Karpas-422 (cell line): ENCODE data around the gene LRBA. TPM values are rescaled to one million over a fixed set of nuclear protein-coding genes. Genes with fewer than 3 reads are reported as not detected.
"Not testable (repeated sequence)": the region's sequence is repeated elsewhere in the genome, so short reads cannot be mapped to it uniquely, and the experiment has no call there.

Experiments used
- DNase-seq: peaks from one replicate; pipeline ENCODE4 v3.0.0-alpha.2; 2015
- H2AFZ ChIP-seq: fragments of 200-600 bp; sonication (generic); 2 replicates; pipeline ENCODE4 v1.6.1; 2014; ENCODE audit warnings: antibody characterized with exemption, low read length, mixed read lengths
- H3K27ac ChIP-seq: fragments of 200-600 bp; sonication (generic); 2 replicates; pipeline ENCODE4 v1.5.1; 2014; ENCODE audit warnings: mild to moderate bottlenecking, low read length, moderate library complexity
- H3K27me3 ChIP-seq: fragments of 200-600 bp; sonication (generic); 2 replicates; pipeline ENCODE4 v1.6.1; 2014; ENCODE audit warnings: low read length, mixed read lengths
- H3K36me3 ChIP-seq: fragments of 200-600 bp; sonication (generic); 2 replicates; pipeline ENCODE4 v1.6.1; 2014; ENCODE audit warnings: low read length, mixed read lengths; ENCODE audit not compliant: insufficient read depth
- H3K4me1 ChIP-seq: fragments of 200-600 bp; sonication (generic); 2 replicates; pipeline ENCODE4 v1.6.1; 2014; ENCODE audit warnings: mild to moderate bottlenecking, low read length, mixed read lengths
- H3K4me2 ChIP-seq: fragments of 200-600 bp; sonication (generic); 2 replicates; pipeline ENCODE4 v1.6.1; 2014; ENCODE audit warnings: low read length, low read depth, mild to moderate bottlenecking; ENCODE audit not compliant: poor library complexity, severe bottlenecking
- H3K4me3 ChIP-seq: fragments of 200-600 bp; sonication (generic); 2 replicates; pipeline ENCODE4 v1.5.1; 2014; ENCODE audit warnings: mild to moderate bottlenecking, antibody characterized with exemption, low read length, mixed read lengths
- H3K79me2 ChIP-seq: fragments of 200-600 bp; sonication (generic); 2 replicates; pipeline ENCODE4 v1.6.1; 2014; ENCODE audit warnings: mild to moderate bottlenecking, low read length, mixed read lengths
- H3K9ac ChIP-seq: fragments of 200-600 bp; sonication (generic); 2 replicates; pipeline ENCODE4 v1.6.0; 2014; ENCODE audit warnings: low read length
- H3K9me2 ChIP-seq: fragments of 200-600 bp; sonication (generic), shearing (Covaris generic); replicated peaks from 2 replicates; pipeline ENCODE4 v1.6.0; 2014; ENCODE audit warnings: mild to moderate bottlenecking, low read length, moderate library complexity; ENCODE audit not compliant: insufficient read depth
- H3K9me3 ChIP-seq: fragments of 300-700, 200-600 bp; sonication (generic); 2 replicates; pipeline ENCODE4 v1.6.1; 2014; ENCODE audit warnings: low read length, mixed read lengths
- H4K20me1 ChIP-seq: fragments of 200-600 bp; sonication (generic); 2 replicates; pipeline ENCODE4 v1.6.1; 2014; ENCODE audit warnings: mild to moderate bottlenecking, antibody characterized with exemption, low read length, low read depth; ENCODE audit not compliant: insufficient read depth
- total RNA-seq: library from RNA; depleted of rRNA; stranded (reverse); fragments of >200 nt; shearing (Covaris generic); gene quantifications from 2 replicates; pipeline ENCODE4 v1.2.3, GENCODE V29; 2014; ENCODE audit warnings: low replicate concordance

The LRBA gene
- total RNA-seq, 1 experiment from 2014 or later, result 131 TPM

DNA sequence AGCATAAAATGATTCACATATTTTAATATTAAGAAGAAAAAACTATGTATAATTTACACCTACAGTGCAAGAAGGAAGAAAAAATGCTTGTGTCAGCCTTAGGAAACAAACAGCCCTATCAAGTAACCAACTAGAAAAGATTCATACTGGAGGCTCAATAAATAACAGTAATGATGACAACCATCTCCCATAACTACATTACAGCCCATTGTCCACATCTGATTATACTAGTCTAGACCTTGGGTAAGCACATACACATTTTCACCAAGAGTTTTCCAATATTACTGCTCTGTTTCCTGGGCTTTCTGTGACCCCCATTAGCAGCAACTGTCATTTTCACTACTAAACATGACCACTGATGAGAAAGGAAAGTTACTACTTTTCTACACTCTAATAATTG lies 263.4 kb downstream of the LRBA start:
- Histone ChIP-seq H3K36me3 (no peaks in the 10 kb centered on the region), H3K27me3 (no peaks in the 10 kb centered on the region), H3K4me1 (no peaks in the 10 kb centered on the region), H3K9ac (no peak overlapping the region), H4K20me1 (no peaks in the 10 kb centered on the region), H3K4me2 (no peak overlapping the region), H3K9me2 (no peaks in the 10 kb centered on the region), H3K9me3 (no peaks in the 10 kb centered on the region), H2AFZ (no peak overlapping the region), H3K27ac (no peak overlapping the region), H3K79me2 (peaks cover 30% of the 10 kb centered on the region), H3K4me3 (no peak overlapping the region)
- no peak for DNase-seq

GRCh38 chr4:150750824-150751223 lies 264.3 kb downstream of the LRBA start:
- Histone ChIP-seq H3K36me3 (no peaks in the 10 kb centered on the region), H3K9me3 (no peaks in the 10 kb centered on the region), H3K27me3 (no peaks in the 10 kb centered on the region), H3K9me2 (no peaks in the 10 kb centered on the region), H4K20me1 (no peaks in the 10 kb centered on the region), H3K4me1 (no peaks in the 10 kb centered on the region), H2AFZ (no peak overlapping the region), H3K9ac (no peak overlapping the region), H3K4me2 (no peak overlapping the region), H3K79me2 (peaks cover 26% of the 10 kb centered on the region), H3K4me3 (no peak overlapping the region), H3K27ac (no peak overlapping the region)
- no peak for DNase-seq

GRCh38 chr4:150746156-150746555 lies 268.9 kb downstream of the LRBA start:
- peaks cover 3% of the 10 kb centered on the region; the same call in 1 of the 2 replicates for H3K79me2 ChIP-seq
- no peak overlapping the region for H2AFZ ChIP-seq
- H3K36me3 ChIP-seq, result no peaks in the 10 kb centered on the region
- no peak overlapping the region for H3K9ac ChIP-seq
- H3K9me2 ChIP-seq, result no peaks in the 10 kb centered on the region
- H4K20me1 ChIP-seq, result no peaks in the 10 kb centered on the region
- no peak overlapping the region for H3K27ac ChIP-seq
- no peak for DNase-seq
- no peaks in the 10 kb centered on the region for H3K4me1 ChIP-seq
- H3K9me3 ChIP-seq, result no peaks in the 10 kb centered on the region
- no peak overlapping the region for H3K4me2 ChIP-seq
- no peaks in the 10 kb centered on the region for H3K27me3 ChIP-seq
- no peak overlapping the region for H3K4me3 ChIP-seq

DNA sequence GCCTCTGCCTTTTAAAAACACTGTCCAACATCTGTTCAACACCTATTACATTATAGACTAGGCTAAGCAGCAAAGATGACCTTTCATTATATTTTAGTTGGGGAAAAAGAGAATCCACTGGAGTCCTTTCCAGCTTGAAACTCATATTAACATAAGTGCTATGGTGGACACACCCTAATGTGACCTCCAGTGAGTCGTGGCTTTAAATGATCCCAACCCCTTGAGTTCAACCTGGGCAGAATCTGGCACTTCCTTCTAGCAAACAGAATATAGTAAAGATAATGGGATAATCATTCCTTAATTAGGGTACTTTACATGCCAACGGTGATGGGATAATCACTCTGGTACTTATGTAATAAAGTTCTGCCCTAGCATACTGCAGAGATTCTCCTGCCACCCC lies 270.5 kb downstream of the LRBA start:
- H2AFZ ChIP-seq, result no peak overlapping the region
- H3K4me1 ChIP-seq, result no peaks in the 10 kb centered on the region
- peaks cover 13% of the 10 kb centered on the region for H3K79me2 ChIP-seq
- H3K36me3 ChIP-seq, result peaks cover 3% of the 10 kb centered on the region; the same call in 1 of the 2 replicates
- H3K4me2 ChIP-seq, result no peak overlapping the region
- no peak overlapping the region for H3K4me3 ChIP-seq
- H3K27me3 ChIP-seq, result no peaks in the 10 kb centered on the region
- DNase-seq, result no peak
- H3K9me2 ChIP-seq, result no peaks in the 10 kb centered on the region
- no peak overlapping the region for H3K27ac ChIP-seq
- H4K20me1 ChIP-seq, result no peaks in the 10 kb centered on the region
- H3K9ac ChIP-seq, result no peak overlapping the region
- no peaks in the 10 kb centered on the region for H3K9me3 ChIP-seq

- no peaks in the 10 kb centered on the region for H4K20me1 ChIP-seq
- no peaks in the 10 kb centered on the region for H3K9me3 ChIP-seq
- no peaks in the 10 kb centered on the region for H3K27me3 ChIP-seq
- H3K4me2 ChIP-seq, result no peak overlapping the region
- H3K27ac ChIP-seq, result no peak overlapping the region
- no peak overlapping the region for H2AFZ ChIP-seq
- H3K9ac ChIP-seq, result no peak overlapping the region
- H3K4me3 ChIP-seq, result no peak overlapping the region
- peaks cover 3% of the 10 kb centered on the region; the same call in 1 of the 2 replicates for H3K36me3 ChIP-seq
- no peaks in the 10 kb centered on the region for H3K4me1 ChIP-seq
- no peaks in the 10 kb centered on the region for H3K9me2 ChIP-seq
- peaks cover 18% of the 10 kb centered on the region for H3K79me2 ChIP-seq
- no peak for DNase-seq
Measured at GRCh38 chr4:150743564-150744342, 271.3 kb downstream of the LRBA start.

DNA sequence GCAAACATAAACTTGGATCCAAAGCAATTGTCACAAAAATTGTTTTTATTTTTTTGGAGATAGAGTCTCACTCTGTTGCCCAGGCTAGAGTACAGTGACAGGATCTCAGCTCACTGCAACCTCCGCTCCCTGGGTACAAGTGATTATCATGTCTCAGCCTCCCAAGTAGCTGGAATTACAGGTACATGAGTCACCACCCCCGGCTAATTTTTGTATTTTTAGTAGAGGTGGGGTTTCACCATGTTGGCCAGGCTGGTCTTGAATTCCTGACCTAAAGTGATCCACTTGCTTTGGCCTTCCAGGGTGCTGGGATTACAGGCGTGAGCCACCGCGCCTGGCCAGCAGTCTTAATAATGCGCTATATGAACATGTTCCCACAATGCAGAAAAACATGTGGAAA lies 272.2 kb downstream of the LRBA start:
- not testable (repeated sequence) for H3K36me3 ChIP-seq, H3K4me3 ChIP-seq, H3K27ac ChIP-seq, H3K9me3 ChIP-seq, H3K4me1 ChIP-seq, H3K9ac ChIP-seq, H2AFZ ChIP-seq, H3K9me2 ChIP-seq, H3K4me2 ChIP-seq, H4K20me1 ChIP-seq, H3K27me3 ChIP-seq, DNase-seq
- H3K79me2 ChIP-seq, result peaks cover 22% of the 10 kb centered on the region

- no peaks in the 10 kb centered on the region for H3K27me3 ChIP-seq
Measured at GRCh38 chr4:150739591-150739990, 275.5 kb downstream of the LRBA start.

DNA sequence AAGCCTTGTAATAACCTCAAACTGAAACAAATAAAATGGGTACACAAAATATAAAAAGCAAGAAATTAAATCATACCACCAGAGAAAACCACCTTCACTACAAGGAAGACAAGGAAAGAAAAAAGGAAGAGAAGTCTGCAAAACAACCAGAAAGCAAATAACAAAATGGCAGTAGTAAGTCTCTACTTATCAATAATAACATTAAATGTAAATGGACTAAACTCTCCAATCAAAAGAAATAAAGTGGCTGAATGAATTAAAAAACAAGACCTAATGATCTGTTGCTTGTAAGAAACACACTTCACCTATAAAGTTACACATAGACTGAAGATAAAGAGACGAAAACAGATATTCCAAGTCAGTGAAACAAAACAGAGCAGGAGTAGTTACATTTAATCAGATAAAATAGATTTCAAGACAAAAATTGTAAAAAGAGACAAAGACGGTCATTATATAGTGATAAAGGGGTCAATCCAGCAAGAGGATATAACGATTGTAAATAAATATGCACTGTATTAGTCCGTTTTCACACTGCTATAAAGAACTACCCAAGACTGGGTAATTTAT lies 289.0 kb downstream of the LRBA start:
- DNase-seq, result no peak
- no peak overlapping the region for H3K4me2 ChIP-seq
- H3K27ac ChIP-seq, result no peak overlapping the region
- H3K9me3 ChIP-seq, result peaks cover 3% of the 10 kb centered on the region; the same call in 1 of the 2 replicates
- no peaks in the 10 kb centered on the region for H4K20me1 ChIP-seq
- H3K9ac ChIP-seq, result no peak overlapping the region
- no peak overlapping the region for H2AFZ ChIP-seq
- no peaks in the 10 kb centered on the region for H3K27me3 ChIP-seq
- H3K4me3 ChIP-seq, result no peak overlapping the region
- H3K4me1 ChIP-seq, result no peaks in the 10 kb centered on the region
- no peaks in the 10 kb centered on the region for H3K9me2 ChIP-seq
- H3K36me3 ChIP-seq, result peaks cover 7% of the 10 kb centered on the region; the same call in 1 of the 2 replicates
- peaks cover 8% of the 10 kb centered on the region; the same call in 1 of the 2 replicates for H3K79me2 ChIP-seq

More at GRCh38 chr4:150739591-150739990, 275.5 kb downstream of the LRBA start:
- Histone ChIP-seq H3K9me3 (no peaks in the 10 kb centered on the region), H3K36me3 (peaks cover 6% of the 10 kb centered on the region), H3K4me3 (no peak overlapping the region), H3K27ac (no peak overlapping the region), H2AFZ (no peak overlapping the region), H3K4me2 (no peak overlapping the region), H3K9ac (no peak overlapping the region), H3K4me1 (no peaks in the 10 kb centered on the region), H4K20me1 (no peaks in the 10 kb centered on the region), H3K9me2 (no peaks in the 10 kb centered on the region), H3K79me2 (peaks cover 22% of the 10 kb centered on the region)
- DNase-seq, result no peak
